Astrocyte (in vitro differentiated cells and primary cell): ENCODE measurements around the gene SLC6A12.

Source experiments
- EZH2 ChIP-seq: IDR thresholded peaks from 2 replicates; pipeline ENCODE4 v1.6.1; 2012; ENCODE audit warnings: mild to moderate bottlenecking, low read length, inconsistent platforms; ENCODE audit not compliant: insufficient read depth
- TF ChIP-seq, protein P1 (sequence below): IDR thresholded peaks from 2 replicates; pipeline ENCODE4 v1.5.1; 2011; ENCODE audit warnings: low read depth, mild to moderate bottlenecking, inconsistent platforms, low read length, moderate library complexity; ENCODE audit not compliant: insufficient read depth

- TF ChIP-seq, protein P1, sequence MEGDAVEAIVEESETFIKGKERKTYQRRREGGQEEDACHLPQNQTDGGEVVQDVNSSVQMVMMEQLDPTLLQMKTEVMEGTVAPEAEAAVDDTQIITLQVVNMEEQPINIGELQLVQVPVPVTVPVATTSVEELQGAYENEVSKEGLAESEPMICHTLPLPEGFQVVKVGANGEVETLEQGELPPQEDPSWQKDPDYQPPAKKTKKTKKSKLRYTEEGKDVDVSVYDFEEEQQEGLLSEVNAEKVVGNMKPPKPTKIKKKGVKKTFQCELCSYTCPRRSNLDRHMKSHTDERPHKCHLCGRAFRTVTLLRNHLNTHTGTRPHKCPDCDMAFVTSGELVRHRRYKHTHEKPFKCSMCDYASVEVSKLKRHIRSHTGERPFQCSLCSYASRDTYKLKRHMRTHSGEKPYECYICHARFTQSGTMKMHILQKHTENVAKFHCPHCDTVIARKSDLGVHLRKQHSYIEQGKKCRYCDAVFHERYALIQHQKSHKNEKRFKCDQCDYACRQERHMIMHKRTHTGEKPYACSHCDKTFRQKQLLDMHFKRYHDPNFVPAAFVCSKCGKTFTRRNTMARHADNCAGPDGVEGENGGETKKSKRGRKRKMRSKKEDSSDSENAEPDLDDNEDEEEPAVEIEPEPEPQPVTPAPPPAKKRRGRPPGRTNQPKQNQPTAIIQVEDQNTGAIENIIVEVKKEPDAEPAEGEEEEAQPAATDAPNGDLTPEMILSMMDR = no peak
- TF ChIP-seq EZH2 = no peak
Observed at GRCh38 chr12:218728-219590, 5.0 kb upstream of the SLC6A12 start.
